Esophagus muscularis mucosa (tissue), 3 donors: ENCODE results near the gene PXT1.

Experiments
- POLR2A ChIP-seq: fragments of 450-650 bp; IDR thresholded peaks from one replicate; pipeline ENCODE4 v1.6.1; 2017; ENCODE audit warnings: antibody characterized with exemption, moderate library complexity, mild to moderate bottlenecking, low read depth
- POLR2AphosphoS5 ChIP-seq, 2 donors: sonication (generic); formaldehyde crosslinking; IDR thresholded peaks; one replicate each; pipeline ENCODE4 v1.6.1; 2017; ENCODE audit warnings: antibody characterized with exemption in 2 of 2
- TF ChIP-seq, protein P1 (sequence below), 3 experiments: fragments of 200-600 bp in 2 of 3; fragments of 450-650 bp in 1 of 3; sonication (generic) in 2 of 3; IDR thresholded peaks; one replicate each; pipeline ENCODE4 v1.5.1; 2017 to 2019; ENCODE audit warnings: antibody characterized with exemption in 3 of 3, mild to moderate bottlenecking in 2 of 3, moderate library complexity in 1 of 3

- TF ChIP-seq, protein P1, sequence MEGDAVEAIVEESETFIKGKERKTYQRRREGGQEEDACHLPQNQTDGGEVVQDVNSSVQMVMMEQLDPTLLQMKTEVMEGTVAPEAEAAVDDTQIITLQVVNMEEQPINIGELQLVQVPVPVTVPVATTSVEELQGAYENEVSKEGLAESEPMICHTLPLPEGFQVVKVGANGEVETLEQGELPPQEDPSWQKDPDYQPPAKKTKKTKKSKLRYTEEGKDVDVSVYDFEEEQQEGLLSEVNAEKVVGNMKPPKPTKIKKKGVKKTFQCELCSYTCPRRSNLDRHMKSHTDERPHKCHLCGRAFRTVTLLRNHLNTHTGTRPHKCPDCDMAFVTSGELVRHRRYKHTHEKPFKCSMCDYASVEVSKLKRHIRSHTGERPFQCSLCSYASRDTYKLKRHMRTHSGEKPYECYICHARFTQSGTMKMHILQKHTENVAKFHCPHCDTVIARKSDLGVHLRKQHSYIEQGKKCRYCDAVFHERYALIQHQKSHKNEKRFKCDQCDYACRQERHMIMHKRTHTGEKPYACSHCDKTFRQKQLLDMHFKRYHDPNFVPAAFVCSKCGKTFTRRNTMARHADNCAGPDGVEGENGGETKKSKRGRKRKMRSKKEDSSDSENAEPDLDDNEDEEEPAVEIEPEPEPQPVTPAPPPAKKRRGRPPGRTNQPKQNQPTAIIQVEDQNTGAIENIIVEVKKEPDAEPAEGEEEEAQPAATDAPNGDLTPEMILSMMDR (IDR thresholded peaks at IDR 0.05) = no peak
- TF ChIP-seq POLR2A (no peak), POLR2AphosphoS5 (IDR thresholded peaks at IDR 0.05) (no peak)
Measured at GRCh38 chr6:36368421-36368820, 74.2 kb downstream of the PXT1 start.
